Breast epithelium (tissue), 4 donors: ENCODE measurements around the gene ARMH1. TPM values are rescaled to one million over a fixed set of nuclear protein-coding genes. Genes with fewer than 3 reads are reported as not detected.

Source experiments
- DNase-seq, 2 donors: peaks; one replicate each; pipeline ENCODE4 v3.0.0-alpha.2; 2019; ENCODE audit warnings: low spot score in 2 of 2
- H3K27ac ChIP-seq, 2 donors: fragments of 200-600 bp; sonication (generic) in 1 of 2; one replicate each; pipeline ENCODE4 v1.5.1; 2016 to 2019; ENCODE audit warnings: mild to moderate bottlenecking in 1 of 2
- H3K27me3 ChIP-seq, 2 donors: fragments of 200-600 bp; sonication (generic) in 1 of 2; one replicate each; pipeline versions ENCODE4 v1.5.1 to v1.6.0; 2017 to 2019; ENCODE audit warnings: control low read depth in 1 of 2, mild to moderate bottlenecking in 1 of 2
- H3K36me3 ChIP-seq: fragments of 200-600 bp; one replicate; pipeline ENCODE4 v1.5.1; 2019
- H3K4me1 ChIP-seq, 2 donors: fragments of 200-600 bp; sonication (generic); one replicate each; pipeline ENCODE4 v1.5.1; 2016 to 2019; ENCODE audit warnings: control low read depth in 1 of 2
- H3K4me3 ChIP-seq, 3 donors: fragments of 200-600 bp; sonication (generic); 1 replicate in 2 of 3; 2 replicates in 1 of 3; pipeline ENCODE4 v1.5.1; 2016 to 2019; ENCODE audit warnings: mild to moderate bottlenecking in 3 of 3, moderate library complexity in 2 of 3
- H3K9me3 ChIP-seq, 2 donors: fragments of 200-600 bp; sonication (generic) in 1 of 2; one replicate each; pipeline ENCODE4 v1.5.1; 2016 to 2019; ENCODE audit warnings: control low read depth in 1 of 2
- POLR2A ChIP-seq: fragments of 450-650 bp; IDR thresholded peaks from one replicate; pipeline ENCODE4 v1.6.1; 2016; ENCODE audit warnings: antibody characterized with exemption, mild to moderate bottlenecking, moderate library complexity
- POLR2AphosphoS5 ChIP-seq, 3 donors: sonication (generic); formaldehyde crosslinking; IDR thresholded peaks; one replicate each; pipeline ENCODE4 v1.6.1; 2017; ENCODE audit warnings: antibody characterized with exemption in 3 of 3
- intact Hi-C: fragments of 100-400 bp; cut with DNase I; formaldehyde crosslinking; loops from one replicate; pipeline ENCODE4 v1.15.1; 2023; ENCODE audit warnings: low total_unique reads
- total RNA-seq, 3 donors: library from RNA; depleted of rRNA; stranded (reverse); fragments of >200 nt; gene quantifications; one replicate each; pipeline ENCODE4 v1.1.0, GENCODE V29; 2016
- TF ChIP-seq, protein P1 (sequence below), 3 donors: fragments of 450-650 bp; IDR thresholded peaks; one replicate each; pipeline ENCODE4 v1.5.1; 2016 to 2017; ENCODE audit warnings: antibody characterized with exemption in 3 of 3, mild to moderate bottlenecking in 3 of 3, moderate library complexity in 3 of 3

ARMH1 gene
- total RNA-seq, 3 donors from 2014 or later = 1.8 to 3.8 (median 2.9) TPM

DNA sequence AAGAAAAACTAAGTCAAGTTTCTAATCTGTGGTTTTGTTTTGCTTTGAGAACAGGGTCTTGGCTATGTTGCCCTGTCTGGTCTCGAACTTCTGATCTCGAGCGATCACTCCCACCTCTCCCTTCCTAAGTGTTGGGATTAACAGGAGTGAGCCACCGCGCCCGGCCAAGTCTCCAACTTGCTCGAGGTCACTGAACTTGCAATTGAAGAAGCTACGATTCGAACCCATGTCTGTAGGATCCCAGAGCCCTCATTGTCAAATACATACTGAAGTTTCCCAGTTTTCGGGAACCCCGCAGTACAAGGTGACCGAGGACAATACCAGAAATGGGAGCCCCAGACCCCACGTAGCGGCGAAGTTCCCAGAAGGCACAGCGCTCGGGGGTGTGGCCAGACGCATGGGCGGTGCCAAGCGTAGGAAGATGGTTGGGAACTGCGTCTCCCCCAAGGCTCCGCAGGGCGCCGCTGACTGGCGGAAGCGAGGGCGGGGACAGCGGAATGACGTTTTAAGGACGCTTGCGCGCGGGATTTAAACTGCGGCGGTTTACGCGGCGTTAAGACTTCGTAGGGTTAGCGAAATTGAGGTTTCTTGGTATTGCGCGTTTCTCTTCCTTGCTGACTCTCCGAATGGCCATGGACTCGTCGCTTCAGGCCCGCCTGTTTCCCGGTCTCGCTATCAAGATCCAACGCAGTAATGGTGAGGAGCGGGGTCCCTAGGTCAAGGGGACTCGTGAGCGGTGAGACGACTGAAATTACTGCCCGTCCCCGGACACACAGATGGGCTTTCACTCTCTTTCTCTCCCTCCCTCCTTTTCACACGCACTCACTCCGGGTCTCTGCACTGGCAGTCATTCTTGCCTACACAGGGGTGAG is 65.0 kb downstream of the ARMH1 start, which contains the start of gene KIF2C:
KIF2C (plus strand) TSS at position 531 of the 872 bp plus-strand sequence; CDS start at position 627, 96 bp downstream.
- H3K36me3 ChIP-seq = no peaks in the 10 kb centered on the region
- H3K27me3 ChIP-seq = no peaks in the 10 kb centered on the region
- peaks cover 0 to 6% of the 10 kb centered on the region in 2 donors for H3K4me1 ChIP-seq
- no peaks in the 10 kb centered on the region for H3K9me3 ChIP-seq
- TF ChIP-seq POLR2AphosphoS5 (IDR thresholded peaks at IDR 0.05) (peak; percentile 60 to 92 (median 82)), POLR2A (peak; percentile 58)
- TF ChIP-seq, protein P1, sequence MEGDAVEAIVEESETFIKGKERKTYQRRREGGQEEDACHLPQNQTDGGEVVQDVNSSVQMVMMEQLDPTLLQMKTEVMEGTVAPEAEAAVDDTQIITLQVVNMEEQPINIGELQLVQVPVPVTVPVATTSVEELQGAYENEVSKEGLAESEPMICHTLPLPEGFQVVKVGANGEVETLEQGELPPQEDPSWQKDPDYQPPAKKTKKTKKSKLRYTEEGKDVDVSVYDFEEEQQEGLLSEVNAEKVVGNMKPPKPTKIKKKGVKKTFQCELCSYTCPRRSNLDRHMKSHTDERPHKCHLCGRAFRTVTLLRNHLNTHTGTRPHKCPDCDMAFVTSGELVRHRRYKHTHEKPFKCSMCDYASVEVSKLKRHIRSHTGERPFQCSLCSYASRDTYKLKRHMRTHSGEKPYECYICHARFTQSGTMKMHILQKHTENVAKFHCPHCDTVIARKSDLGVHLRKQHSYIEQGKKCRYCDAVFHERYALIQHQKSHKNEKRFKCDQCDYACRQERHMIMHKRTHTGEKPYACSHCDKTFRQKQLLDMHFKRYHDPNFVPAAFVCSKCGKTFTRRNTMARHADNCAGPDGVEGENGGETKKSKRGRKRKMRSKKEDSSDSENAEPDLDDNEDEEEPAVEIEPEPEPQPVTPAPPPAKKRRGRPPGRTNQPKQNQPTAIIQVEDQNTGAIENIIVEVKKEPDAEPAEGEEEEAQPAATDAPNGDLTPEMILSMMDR (IDR thresholded peaks at IDR 0.05) = no peak
- DNase-seq = peak; percentile 95
- H3K4me3 ChIP-seq = peak within 1 kb of the TSS; percentile 47 to 64 (median 56)
- peak within 1 kb of the TSS; percentile 83 to 86 for H3K27ac ChIP-seq
- intact Hi-C loops = loop anchor here (5.0 kb wide), 1 partner anchor 882 kb away; no protein-coding TSS in a partner anchor

DNA sequence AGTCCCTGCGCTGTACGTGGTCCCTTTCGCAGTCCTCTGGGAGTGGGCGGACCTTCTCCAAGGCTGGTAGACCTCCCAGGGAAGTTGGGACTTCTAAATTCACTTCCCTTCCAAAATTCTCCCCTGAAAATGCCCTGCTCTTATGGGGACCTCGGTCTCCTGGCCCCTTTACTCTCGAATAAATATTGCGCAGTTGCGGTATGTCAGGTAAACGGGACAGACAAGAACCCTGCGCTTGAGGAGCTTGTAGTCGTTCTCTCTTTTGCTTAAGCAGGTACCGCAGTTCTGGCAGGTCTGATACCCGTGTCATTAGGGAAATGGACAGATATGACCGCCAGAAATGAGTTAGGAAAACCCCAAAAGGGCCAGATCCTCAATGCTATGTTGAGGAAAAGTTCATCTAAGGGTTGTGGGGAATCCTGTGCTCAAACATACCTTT is 65.7 kb downstream of the ARMH1 start:
- H3K27ac ChIP-seq = peak overlapping the region; percentile 83 to 86
- H3K9me3 ChIP-seq = no peaks in the 10 kb centered on the region
- H3K4me1 ChIP-seq = peaks cover 0 to 6% of the 10 kb centered on the region in 2 donors
- no peak for DNase-seq
- H3K36me3 ChIP-seq = no peaks in the 10 kb centered on the region
- intact Hi-C loops = no loop called here
- no peaks in the 10 kb centered on the region for H3K27me3 ChIP-seq
- TF ChIP-seq POLR2A = no peak
- TF ChIP-seq, protein P1 (IDR thresholded peaks at IDR 0.05) = no peak
- no peak for TF ChIP-seq POLR2AphosphoS5 (IDR thresholded peaks at IDR 0.05)
- H3K4me3 ChIP-seq = peak overlapping the region; percentile 47 to 64 (median 56)

DNA sequence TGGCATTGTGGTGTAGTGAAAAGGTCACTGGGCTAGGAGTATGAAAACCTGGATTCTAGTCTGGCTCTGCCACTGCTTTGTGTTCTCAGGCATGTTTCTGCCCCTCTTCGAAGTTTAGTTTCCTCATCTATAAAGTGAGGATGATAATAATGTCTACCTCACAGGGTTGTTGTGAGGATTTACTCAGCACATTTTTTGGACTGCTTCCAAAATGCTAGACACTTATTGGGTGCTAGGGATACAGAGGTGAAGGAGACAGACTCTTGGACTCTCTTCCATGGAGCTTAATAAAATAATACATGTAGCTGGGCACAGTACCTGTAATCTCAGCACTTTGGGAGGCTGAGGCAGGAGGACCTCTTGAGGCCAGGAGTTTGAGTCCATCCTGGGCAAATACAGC is 68.7 kb downstream of the ARMH1 start:
- H3K36me3 ChIP-seq = no peaks in the 10 kb centered on the region
- H3K27me3 ChIP-seq = no peaks in the 10 kb centered on the region
- no peak overlapping the region for H3K4me3 ChIP-seq
- no peak for DNase-seq
- no peaks in the 10 kb centered on the region for H3K9me3 ChIP-seq
- H3K27ac ChIP-seq = no peak overlapping the region
- intact Hi-C loops = no loop called here
- TF ChIP-seq POLR2AphosphoS5 (IDR thresholded peaks at IDR 0.05) (no peak), POLR2A (no peak)
- TF ChIP-seq, protein P1 (IDR thresholded peaks at IDR 0.05) = no peak
- peaks cover 0 to 6% of the 10 kb centered on the region in 2 donors for H3K4me1 ChIP-seq

- no peak for DNase-seq
- no peak for TF ChIP-seq POLR2A
- TF ChIP-seq, protein P1 (IDR thresholded peaks at IDR 0.05) = no peak
- TF ChIP-seq POLR2AphosphoS5 (IDR thresholded peaks at IDR 0.05) = no peak
- H3K27ac ChIP-seq = no peak overlapping the region
- no peaks in the 10 kb centered on the region for H3K36me3 ChIP-seq
- no peaks in the 10 kb centered on the region for H3K9me3 ChIP-seq
- intact Hi-C loops = loop anchor here (5.0 kb wide), 1 partner anchor 1194 kb away; no protein-coding TSS in a partner anchor
- no peaks in the 10 kb centered on the region for H3K4me1 ChIP-seq
- no peak overlapping the region for H3K4me3 ChIP-seq
- H3K27me3 ChIP-seq = no peaks in the 10 kb centered on the region
These were observed 73.4 kb downstream of the ARMH1 start for GRCh38 chr1:44747878-44748277.

DNA sequence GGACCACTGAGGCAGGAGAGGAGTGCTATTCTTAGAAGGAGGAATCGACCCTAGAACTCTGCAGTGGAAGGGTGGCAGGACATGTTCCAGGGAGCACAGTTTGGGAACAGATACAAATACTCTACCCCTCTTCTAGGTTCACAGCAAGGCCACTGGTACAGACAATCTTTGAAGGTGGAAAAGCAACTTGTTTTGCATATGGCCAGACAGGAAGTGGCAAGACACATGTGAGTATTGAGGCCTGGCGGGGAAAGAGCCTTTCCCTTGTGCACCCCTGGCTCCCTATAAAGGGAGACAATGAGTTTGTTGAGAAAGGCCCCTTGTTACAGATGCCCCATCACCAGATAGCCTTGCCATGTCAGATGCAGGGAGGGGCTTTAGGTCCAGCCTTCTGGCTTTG is 82.9 kb downstream of the ARMH1 start:
- H3K4me1 ChIP-seq = no peaks in the 10 kb centered on the region
- H3K36me3 ChIP-seq = no peaks in the 10 kb centered on the region
- intact Hi-C loops = no loop called here
- TF ChIP-seq POLR2AphosphoS5 (IDR thresholded peaks at IDR 0.05) = no peak
- TF ChIP-seq, protein P1 (IDR thresholded peaks at IDR 0.05) = no peak
- no peak for TF ChIP-seq POLR2A
- H3K4me3 ChIP-seq = no peak overlapping the region
- H3K27me3 ChIP-seq = no peaks in the 10 kb centered on the region
- no peaks in the 10 kb centered on the region for H3K9me3 ChIP-seq
- H3K27ac ChIP-seq = no peak overlapping the region
- no peak for DNase-seq
